IPS-NIHi7 (cell line): ENCODE results near the gene TEX35.

Source experiments
- DNase-seq: peaks from one replicate; pipeline ENCODE4 v3.0.0; 2012; ENCODE audit warnings: mixed read lengths; ENCODE audit errors: extremely low spot score

The TEX35 gene

GRCh38 chr1:178512566-178513277 lies at the start of gene TEX35:
Gene TEX35 (plus strand): TSS chr1:178513109. CDS start chr1:178513189, 80 bp downstream.
- no peak for DNase-seq

- no peak for DNase-seq
Observed at GRCh38 chr1:178464141-178464540, 48.8 kb upstream of the TEX35 start.

GRCh38 chr1:178464566-178464965 lies 48.3 kb upstream of the TEX35 start:
- DNase-seq: no peak

- DNase-seq: no peak
Observed at GRCh38 chr1:178465011-178465410, 47.9 kb upstream of the TEX35 start.

- DNase-seq: no peak
Observed at GRCh38 chr1:178467837-178468236, 45.1 kb upstream of the TEX35 start.

GRCh38 chr1:178470411-178470960 lies 42.4 kb upstream of the TEX35 start:
- no peak for DNase-seq

- DNase-seq: no peak
Observed at GRCh38 chr1:178472531-178472930, 40.4 kb upstream of the TEX35 start.

GRCh38 chr1:178477373-178477772 lies 35.5 kb upstream of the TEX35 start:
- no peak for DNase-seq

- no peak for DNase-seq
Observed at GRCh38 chr1:178477841-178478240, 35.1 kb upstream of the TEX35 start.

GRCh38 chr1:178483251-178483957 lies 29.5 kb upstream of the TEX35 start:
- no peak for DNase-seq

- DNase-seq: no peak
Observed at GRCh38 chr1:178484698-178485225, 28.1 kb upstream of the TEX35 start.

GRCh38 chr1:178485541-178485981 lies 27.3 kb upstream of the TEX35 start:
- DNase-seq: no peak

GRCh38 chr1:178486100-178487069 lies 26.5 kb upstream of the TEX35 start:
- no peak for DNase-seq

GRCh38 chr1:178487070-178487615 lies 25.8 kb upstream of the TEX35 start:
- DNase-seq: no peak

- no peak for DNase-seq
Observed at GRCh38 chr1:178488393-178488792, 24.5 kb upstream of the TEX35 start.

- no peak for DNase-seq
Observed at GRCh38 chr1:178489399-178489798, 23.5 kb upstream of the TEX35 start.

- DNase-seq: no peak
Observed at GRCh38 chr1:178490136-178490535, 22.8 kb upstream of the TEX35 start.

- no peak for DNase-seq
Observed at GRCh38 chr1:178490967-178491366, 21.9 kb upstream of the TEX35 start.

GRCh38 chr1:178491721-178492120 lies 21.2 kb upstream of the TEX35 start:
- DNase-seq: no peak

- DNase-seq: no peak
Observed at GRCh38 chr1:178492341-178492740, 20.6 kb upstream of the TEX35 start.

- DNase-seq: no peak
Observed at GRCh38 chr1:178493301-178493741, 19.6 kb upstream of the TEX35 start.
